Neural cell (in vitro differentiated cells): Measurements from ENCODE around the gene RBAK. TPM values are rescaled to one million over a fixed set of nuclear protein-coding genes. Genes with fewer than 3 reads are reported as not detected.

Experiments
- H2AFZ ChIP-seq: fragments of 200-600, 300-800 bp; sonication (generic), shearing (Covaris generic); 2 replicates; pipeline ENCODE4 v1.6.0; 2014; ENCODE audit warnings: low read depth, mild to moderate bottlenecking, antibody characterized with exemption, low read length, moderate library complexity
- H3F3A ChIP-seq: fragments of 200-600 bp; shearing (Covaris generic); 2 replicates; pipeline ENCODE4 v1.6.1; 2016; ENCODE audit warnings: mild to moderate bottlenecking, moderate library complexity, mixed read lengths, antibody characterized with exemption, low read length; ENCODE audit not compliant: insufficient read depth, poor library complexity, severe bottlenecking
- H3K27ac ChIP-seq: fragments of 200-600, 300-800 bp; sonication (generic), shearing (Covaris generic); 2 replicates; pipeline ENCODE4 v1.5.1; 2014; ENCODE audit warnings: mild to moderate bottlenecking, low read length, moderate library complexity
- H3K27me3 ChIP-seq: fragments of 300-800, 200-600 bp; sonication (generic), shearing (Covaris generic); 2 replicates; pipeline ENCODE4 v1.6.0; 2014; ENCODE audit warnings: mild to moderate bottlenecking, low read depth, low read length, moderate library complexity; ENCODE audit not compliant: insufficient read depth
- H3K36me3 ChIP-seq: fragments of 300-800, 200-600 bp; sonication (generic), shearing (Covaris generic); 2 replicates; pipeline ENCODE4 v1.5.1; 2014; ENCODE audit warnings: mild to moderate bottlenecking, antibody characterized with exemption, low read length, moderate library complexity; ENCODE audit not compliant: insufficient read depth
- H3K4me2 ChIP-seq: fragments of 300-800, 200-600 bp; sonication (generic), shearing (Covaris generic); 2 replicates; pipeline ENCODE4 v1.6.0; 2014; ENCODE audit warnings: mild to moderate bottlenecking, low read length
- H3K4me3 ChIP-seq: fragments of 300-800, 200-600 bp; sonication (generic), shearing (Covaris generic); 2 replicates; pipeline ENCODE4 v1.5.1; 2014; ENCODE audit warnings: mild to moderate bottlenecking, low read length, moderate library complexity
- H3K79me2 ChIP-seq: fragments of 200-600 bp; shearing (Covaris generic); replicated peaks from 2 replicates; pipeline ENCODE4 v1.6.0; 2014; ENCODE audit warnings: mild to moderate bottlenecking, low read length, moderate library complexity; ENCODE audit not compliant: insufficient read depth
- H3K9ac ChIP-seq: fragments of 300-800, 200-600 bp; sonication (generic), shearing (Covaris generic); 2 replicates; pipeline ENCODE4 v1.6.1; 2016; ENCODE audit warnings: mild to moderate bottlenecking, low read length, mixed read lengths
- H3K9me2 ChIP-seq: fragments of 200-600 bp; shearing (Covaris generic); 2 replicates; pipeline ENCODE4 v1.6.1; 2016; ENCODE audit warnings: mild to moderate bottlenecking, low read length, mixed read lengths; ENCODE audit not compliant: insufficient read depth
- H3K9me3 ChIP-seq: fragments of 200-600, 300-800 bp; sonication (generic), shearing (Covaris generic); 2 replicates; pipeline ENCODE4 v1.6.1; 2016; ENCODE audit warnings: mild to moderate bottlenecking, mixed run types, low read length, moderate library complexity, mixed read lengths
- H4K20me1 ChIP-seq: fragments of 200-600 bp; shearing (Covaris generic); 2 replicates; pipeline ENCODE4 v1.6.1; 2016; ENCODE audit warnings: mild to moderate bottlenecking, mixed run types; ENCODE audit not compliant: insufficient read depth
- CTCF ChIP-seq: fragments of 450-650 bp; IDR thresholded peaks from 2 replicates; pipeline ENCODE4 v1.5.1; 2014; ENCODE audit warnings: antibody characterized with exemption, mild to moderate bottlenecking, moderate library complexity; ENCODE audit not compliant: poor library complexity, severe bottlenecking
- EP300 ChIP-seq: fragments of 450-650 bp; conservative IDR thresholded peaks from 2 replicates; pipeline ENCODE4 v1.6.1; 2014; ENCODE audit warnings: antibody characterized with exemption, mild to moderate bottlenecking, moderate library complexity; ENCODE audit not compliant: poor library complexity, severe bottlenecking
- EZH2 ChIP-seq: fragments of 200-600, 300-800 bp; shearing (Covaris generic), sonication (generic); IDR thresholded peaks from 2 replicates; pipeline ENCODE4 v1.6.1; 2014; ENCODE audit warnings: antibody characterized with exemption, low read length, borderline replicate concordance, mild to moderate bottlenecking; ENCODE audit not compliant: insufficient read depth, poor library complexity, severe bottlenecking
- MXI1 ChIP-seq: fragments of 450-650 bp; conservative IDR thresholded peaks from 2 replicates; pipeline ENCODE4 v1.6.1; 2014; ENCODE audit warnings: antibody characterized with exemption, mild to moderate bottlenecking; ENCODE audit not compliant: poor library complexity, severe bottlenecking
- POLR2AphosphoS5 ChIP-seq: IDR thresholded peaks from 2 replicates; pipeline ENCODE4 v1.6.1; 2012
- RAD21 ChIP-seq: fragments of 450-650 bp; conservative IDR thresholded peaks from 2 replicates; pipeline ENCODE4 v1.6.1; 2014; ENCODE audit warnings: antibody characterized with exemption, mild to moderate bottlenecking, moderate library complexity
- REST ChIP-seq: IDR thresholded peaks from 2 replicates; pipeline ENCODE4 v1.6.1; 2012; ENCODE audit warnings: borderline replicate concordance
- SMC3 ChIP-seq: fragments of 450-650 bp; conservative IDR thresholded peaks from 2 replicates; pipeline ENCODE4 v1.6.1; 2014; ENCODE audit warnings: antibody characterized with exemption, mild to moderate bottlenecking, moderate library complexity; ENCODE audit not compliant: poor library complexity
- TAF1 ChIP-seq: IDR thresholded peaks from 2 replicates; pipeline ENCODE4 v1.6.1; 2012; ENCODE audit warnings: low read depth
- polyA minus RNA-seq: library from RNA; depleted of rRNA, polyadenylated mRNA; stranded (reverse); fragments of >200 nt; gene quantifications from 2 replicates; pipeline ENCODE4 v1.2.3, GENCODE V29; 2014
- polyA plus RNA-seq: library from polyadenylated mRNA; depleted of rRNA; stranded (reverse); fragments of >200 nt; gene quantifications from 2 replicates; pipeline ENCODE4 v1.2.3, GENCODE V29; 2014

The RBAK gene
- 12.0 and 12.9 TPM in 2 replicates for polyA plus RNA-seq
- polyA minus RNA-seq: 31.7 and 38.7 TPM in 2 replicates

GRCh38 chr7:5045558-5046396, at the start of gene RBAK:
RBAK (plus strand) TSS chr7:5045860; CDS start chr7:5048077, 2,217 bp downstream.
- Histone ChIP-seq H3F3A (no peaks in the 10 kb centered on the region), H3K27me3 (no peaks in the 10 kb centered on the region), H3K9me2 (no peaks in the 10 kb centered on the region), H4K20me1 (no peaks in the 10 kb centered on the region), H3K4me2 (peak within 1 kb of the TSS; percentile 76), H3K4me3 (peak within 1 kb of the TSS; percentile 78), H3K9me3 (no peaks in the 10 kb centered on the region), H3K9ac (peak within 1 kb of the TSS; percentile 85), H3K79me2 (peaks cover 5% of the 10 kb centered on the region), H2AFZ (peak within 1 kb of the TSS; percentile 91), H3K36me3 (no peaks in the 10 kb centered on the region), H3K27ac (peak within 1 kb of the TSS; percentile 67)
- no peak for TF ChIP-seq EZH2
- TF ChIP-seq TAF1: no peak
- peak; percentile 65 for TF ChIP-seq MXI1
- TF ChIP-seq CTCF: peak; percentile 17
- TF ChIP-seq RAD21: no peak
- peak; percentile 92 for TF ChIP-seq POLR2AphosphoS5
- peak; percentile 27 for TF ChIP-seq SMC3
- TF ChIP-seq EP300: no peak
- TF ChIP-seq REST: peak; percentile 8

GRCh38 chr7:4996696-4997222, 48.9 kb upstream of the RBAK start:
- TF ChIP-seq POLR2AphosphoS5 (no peak), REST (no peak), MXI1 (no peak), EP300 (no peak), EZH2 (no peak), TAF1 (no peak), CTCF (no peak), RAD21 (no peak), SMC3 (no peak)
- Histone ChIP-seq H3K79me2 (no peaks in the 10 kb centered on the region), H3K9me2 (no peaks in the 10 kb centered on the region), H3K4me3 (no peak overlapping the region), H3K27me3 (no peaks in the 10 kb centered on the region), H3K9ac (no peak overlapping the region), H3K27ac (no peak overlapping the region), H3K9me3 (no peaks in the 10 kb centered on the region), H3K36me3 (no peaks in the 10 kb centered on the region), H3F3A (no peaks in the 10 kb centered on the region), H2AFZ (no peak overlapping the region), H3K4me2 (no peak overlapping the region), H4K20me1 (no peaks in the 10 kb centered on the region)
